Measurements from ENCODE around the gene LMTK3. TPM values are rescaled to one million over a fixed set of nuclear protein-coding genes. Genes with fewer than 3 reads are reported as not detected.

Gene LMTK3
- total RNA-seq, 1 experiment from 2014 or later: 15.9 TPM

GRCh38 chr19:48469289-48469881 is 42.2 kb downstream of the LMTK3 start, which contains the start of gene CYTH2 (continued):
- TF ChIP-seq PRDM15 (CRISPR knock-in tag; IDR thresholded peaks at IDR 0.05) (peak; percentile 84), NFYB (CRISPR knock-in tag; conservative IDR thresholded peaks at IDR 0.05; ENCODE audit: low read depth) (no peak), ZBTB21 (CRISPR knock-in tag; IDR thresholded peaks at IDR 0.05; ENCODE audit: borderline replicate concordance) (no peak; the same call in 1 of the 2 replicates), AFF4 (CRISPR knock-in tag; IDR thresholded peaks at IDR 0.05; ENCODE audit: borderline replicate concordance) (no peak), ARID4B (CRISPR knock-in tag; IDR thresholded peaks at IDR 0.05; ENCODE audit: borderline replicate concordance) (peak; percentile 86), CTCF (IDR thresholded peaks at IDR 0.05) (no peak), KAT7 (CRISPR knock-in tag; IDR thresholded peaks at IDR 0.05; ENCODE audit: borderline replicate concordance) (no peak), E2F4 (CRISPR knock-in tag; IDR thresholded peaks at IDR 0.05; ENCODE audit: borderline replicate concordance, low read depth) (no peak), FOXP1 (CRISPR knock-in tag; IDR thresholded peaks at IDR 0.05; ENCODE audit: borderline replicate concordance) (peak; percentile 66; the same call in 1 of the 2 replicates), E2F5 (CRISPR knock-in tag; IDR thresholded peaks at IDR 0.05) (peak; percentile 45; the same call in 1 of the 2 replicates), USF1 (CRISPR knock-in tag; IDR thresholded peaks at IDR 0.05) (no peak), NR3C1 (CRISPR knock-in tag; conservative IDR thresholded peaks at IDR 0.05; ENCODE audit: low read depth) (0 out of 2 replicates have a peak, but pooled peaks have one; percentile 26), ERG (CRISPR knock-in tag; IDR thresholded peaks at IDR 0.05) (peak; percentile 61; the same call in 1 of the 2 replicates)

All from WTC11 (cell line).